ENCODE results near the gene SEMA7A. TPM values are rescaled to one million over a fixed set of nuclear protein-coding genes. Genes with fewer than 3 reads are reported as not detected.

Gene SEMA7A
- total RNA-seq, 4 donors from 2014 or later: 1.2 to 7.6 (median 3.4) TPM

DNA sequence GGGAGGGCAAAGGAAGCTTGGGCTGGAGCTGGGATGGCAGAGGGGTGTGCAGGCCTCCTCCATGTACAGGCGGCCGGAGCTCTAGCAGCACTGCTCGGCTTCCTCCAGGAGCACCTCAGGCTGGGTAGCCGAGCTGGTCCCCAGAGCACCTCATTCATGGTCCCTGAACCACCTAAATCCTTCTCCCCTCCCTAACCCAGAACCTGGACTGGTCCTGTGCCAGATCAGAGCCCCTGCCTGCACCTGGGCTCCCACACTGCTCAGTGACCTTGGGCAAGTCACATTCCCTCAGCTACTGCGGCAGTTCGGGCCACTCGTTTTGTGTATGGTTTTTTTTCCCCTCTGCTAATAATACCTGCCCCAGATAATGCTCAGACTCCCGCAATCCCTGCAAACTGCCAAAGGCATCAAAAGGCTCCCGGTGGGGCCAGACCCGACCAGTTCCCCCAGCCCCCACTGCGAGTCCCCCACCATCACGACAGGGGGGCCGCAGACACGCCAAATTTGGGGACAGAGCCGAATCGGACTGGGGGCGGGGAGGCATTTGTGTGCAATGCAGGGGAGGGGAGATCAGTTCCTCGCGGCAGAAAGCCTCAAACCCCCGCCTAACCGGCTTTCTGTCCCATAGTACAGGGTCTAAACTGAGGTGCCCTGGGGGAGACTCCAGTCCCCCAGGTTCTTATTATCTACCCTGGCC, 1.3 kb downstream of the SEMA7A start:
- DNase-seq (ENCODE audit: low spot score) (no peak), ATAC-seq (ENCODE audit: low FRiP score) (no peak)
- TF ChIP-seq, protein P1, sequence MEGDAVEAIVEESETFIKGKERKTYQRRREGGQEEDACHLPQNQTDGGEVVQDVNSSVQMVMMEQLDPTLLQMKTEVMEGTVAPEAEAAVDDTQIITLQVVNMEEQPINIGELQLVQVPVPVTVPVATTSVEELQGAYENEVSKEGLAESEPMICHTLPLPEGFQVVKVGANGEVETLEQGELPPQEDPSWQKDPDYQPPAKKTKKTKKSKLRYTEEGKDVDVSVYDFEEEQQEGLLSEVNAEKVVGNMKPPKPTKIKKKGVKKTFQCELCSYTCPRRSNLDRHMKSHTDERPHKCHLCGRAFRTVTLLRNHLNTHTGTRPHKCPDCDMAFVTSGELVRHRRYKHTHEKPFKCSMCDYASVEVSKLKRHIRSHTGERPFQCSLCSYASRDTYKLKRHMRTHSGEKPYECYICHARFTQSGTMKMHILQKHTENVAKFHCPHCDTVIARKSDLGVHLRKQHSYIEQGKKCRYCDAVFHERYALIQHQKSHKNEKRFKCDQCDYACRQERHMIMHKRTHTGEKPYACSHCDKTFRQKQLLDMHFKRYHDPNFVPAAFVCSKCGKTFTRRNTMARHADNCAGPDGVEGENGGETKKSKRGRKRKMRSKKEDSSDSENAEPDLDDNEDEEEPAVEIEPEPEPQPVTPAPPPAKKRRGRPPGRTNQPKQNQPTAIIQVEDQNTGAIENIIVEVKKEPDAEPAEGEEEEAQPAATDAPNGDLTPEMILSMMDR (IDR thresholded peaks at IDR 0.05): no peak

DNA sequence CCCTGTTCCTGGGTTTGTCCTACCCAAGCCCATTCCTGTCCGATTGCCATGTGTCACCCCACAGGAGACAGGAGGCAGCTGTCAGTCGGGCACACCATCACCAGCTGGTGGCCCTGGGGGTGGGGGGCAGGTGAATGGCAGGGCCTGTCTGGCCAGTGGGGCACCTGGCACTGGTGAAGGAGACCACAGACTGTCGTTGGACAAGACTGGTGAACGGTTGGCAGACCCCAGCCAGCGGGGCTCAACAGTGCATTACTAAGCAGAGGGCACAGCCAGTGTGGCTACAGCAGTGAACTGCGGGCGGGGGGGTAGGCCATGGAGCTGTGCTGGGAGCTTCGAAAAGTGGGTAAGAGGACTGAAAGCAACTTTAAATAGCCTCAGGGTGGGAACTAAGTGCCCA, 2.1 kb downstream of the SEMA7A start:
- TF ChIP-seq, protein P1 (IDR thresholded peaks at IDR 0.05): no peak
- no peak for ATAC-seq (ENCODE audit: low FRiP score)
- no peak for DNase-seq (ENCODE audit: low spot score)

DNA sequence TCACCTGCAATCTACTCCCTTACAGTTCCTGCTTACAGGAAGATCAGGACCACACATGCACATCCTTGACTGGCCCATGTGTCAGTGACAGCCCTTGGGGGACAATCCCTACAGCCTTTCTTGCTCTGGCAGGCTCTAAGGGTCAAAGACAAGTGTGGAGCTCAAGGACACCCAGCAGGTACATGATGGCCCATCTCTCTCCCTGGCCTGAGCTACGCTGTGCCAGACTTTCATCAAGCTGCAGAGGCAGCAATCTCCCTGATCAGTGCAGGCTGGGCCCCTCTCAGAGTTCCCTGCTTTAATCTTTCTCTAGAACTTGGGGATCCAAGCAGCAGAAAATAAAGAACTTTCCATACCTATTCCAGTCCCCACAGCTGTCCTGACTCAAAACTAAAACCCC, 2.6 kb downstream of the SEMA7A start:
- DNase-seq (ENCODE audit: low spot score): no peak
- TF ChIP-seq, protein P1 (IDR thresholded peaks at IDR 0.05): no peak
- no peak for ATAC-seq (ENCODE audit: low FRiP score)

DNA sequence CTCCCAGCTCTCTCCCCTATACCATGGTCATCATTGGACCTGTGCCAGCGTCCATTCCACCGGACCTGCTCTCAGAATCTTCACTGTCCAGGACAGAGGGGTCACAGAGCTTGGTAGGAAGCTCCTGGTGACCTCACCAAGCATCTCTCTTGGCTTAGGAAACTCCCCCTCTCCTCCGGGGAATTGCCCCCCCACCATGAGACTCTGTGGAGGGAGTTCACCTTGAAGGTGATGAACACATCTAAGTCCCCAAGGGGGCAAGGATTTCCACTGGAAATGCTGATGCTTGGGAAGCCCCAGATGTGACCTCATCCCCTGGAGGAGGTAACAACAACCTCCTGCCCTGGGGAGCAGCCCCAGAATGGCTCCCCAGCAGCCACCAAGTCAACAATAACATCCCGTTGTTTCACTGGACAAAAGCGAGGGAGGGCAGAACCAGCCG, 3.2 kb downstream of the SEMA7A start:
- TF ChIP-seq, protein P1 (IDR thresholded peaks at IDR 0.05): no peak
- DNase-seq (ENCODE audit: low spot score) (no peak), ATAC-seq (ENCODE audit: low FRiP score) (no peak)

DNA sequence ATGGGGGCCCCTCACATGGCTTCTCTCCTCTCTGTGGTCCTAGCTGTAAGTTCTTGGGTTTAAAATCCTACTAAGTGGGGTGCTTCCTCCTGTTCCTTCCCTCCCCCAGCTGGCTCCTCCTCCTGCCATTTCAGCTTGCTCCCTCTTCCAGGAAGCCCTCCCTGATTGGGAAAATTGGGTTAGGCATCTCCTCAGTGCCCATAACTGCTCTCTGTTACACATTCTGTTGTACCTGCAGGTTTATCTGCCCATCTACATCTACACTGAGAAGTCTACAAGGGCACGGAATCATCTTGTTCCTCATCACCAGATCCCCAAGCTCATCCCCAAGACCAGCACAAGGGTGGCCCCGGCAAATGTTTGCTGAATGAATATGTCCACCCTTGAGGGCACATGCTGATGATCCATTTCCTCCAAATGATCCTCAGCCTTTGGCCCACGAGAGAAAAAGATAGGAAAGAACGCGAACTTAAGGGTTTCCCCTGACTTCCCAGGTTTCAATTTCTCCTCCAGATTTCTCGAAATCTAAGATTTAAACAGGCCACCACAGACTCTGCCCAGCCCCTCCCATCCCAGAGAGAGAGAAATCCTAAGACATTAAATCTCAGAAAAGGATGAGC, 3.9 kb downstream of the SEMA7A start:
- ATAC-seq (ENCODE audit: low FRiP score) (no peak), DNase-seq (ENCODE audit: low spot score) (no peak)
- TF ChIP-seq, protein P1 (IDR thresholded peaks at IDR 0.05): no peak

DNA sequence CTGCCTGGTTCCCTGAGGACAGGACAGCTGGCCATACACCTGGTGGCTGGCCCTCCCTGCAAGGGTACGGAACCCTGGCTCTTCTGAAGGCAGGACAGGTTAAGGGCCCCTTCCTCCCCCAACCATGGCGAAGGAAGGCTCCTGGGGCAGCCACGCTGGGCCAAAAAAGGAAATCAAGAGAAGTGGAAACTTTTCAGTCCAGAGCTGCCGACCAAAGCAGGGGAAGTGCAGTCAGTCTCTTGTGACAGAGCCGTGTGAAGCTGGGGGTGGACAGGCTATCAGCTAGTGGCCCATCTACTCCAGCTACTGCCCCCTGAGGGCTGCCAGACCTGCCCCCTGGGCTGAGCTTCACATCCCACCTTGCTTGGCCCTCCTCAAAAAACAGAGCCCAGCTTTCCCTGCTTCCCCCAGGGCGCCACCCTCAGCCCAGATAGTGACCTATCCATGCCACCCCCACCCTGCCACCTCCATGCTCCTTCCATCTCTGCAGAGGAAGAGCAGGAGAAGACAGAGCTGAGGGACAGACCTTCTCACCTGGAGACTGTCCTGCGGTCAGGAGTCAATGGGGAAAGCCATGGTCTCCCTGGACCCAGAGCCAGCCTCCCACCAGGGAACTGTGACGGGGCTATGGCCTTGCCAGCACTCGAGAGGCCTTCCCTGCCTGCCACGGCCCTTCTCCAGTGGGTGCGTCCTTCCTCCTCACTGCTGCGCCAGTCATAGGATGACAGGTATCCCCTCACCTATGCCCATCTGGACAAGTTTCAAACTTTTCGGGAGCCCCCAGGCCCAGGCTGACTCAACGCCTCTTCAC, 4.6 kb downstream of the SEMA7A start:
- no peak for ATAC-seq (ENCODE audit: low FRiP score)

More for the DNA sequence above, 4.6 kb downstream of the SEMA7A start:
- no peak for DNase-seq (ENCODE audit: low spot score)
- TF ChIP-seq, protein P1 (IDR thresholded peaks at IDR 0.05): no peak
